ENCODE measurements around the gene SLC12A8.

- TF ChIP-seq CTCF (conservative IDR thresholded peaks at IDR 0.05; ENCODE audit: low read depth in 2 of 2) (no peak), EZH2phosphoT487 (IDR thresholded peaks at IDR 0.05; ENCODE audit: unreplicated experiment) (no peak), POLR2AphosphoS5 (IDR thresholded peaks at IDR 0.05; ENCODE audit: low read depth) (no peak), JUNB (IDR thresholded peaks at IDR 0.05; ENCODE audit: unreplicated experiment) (no peak), ETS1 (IDR thresholded peaks at IDR 0.05) (no peak)
Observed at GRCh38 chr3:125061170-125061569, 151.4 kb downstream of the SLC12A8 start.
